Measurements from ENCODE around the gene COQ3. TPM values are rescaled to one million over a fixed set of nuclear protein-coding genes. Genes with fewer than 3 reads are reported as not detected.
A peak's percentile ranks its signal among the peaks of the same experiment; 100 is the strongest.

The COQ3 gene
- total RNA-seq, 2 donors from 2014 or later = 0.95 to 2.0 TPM

DNA sequence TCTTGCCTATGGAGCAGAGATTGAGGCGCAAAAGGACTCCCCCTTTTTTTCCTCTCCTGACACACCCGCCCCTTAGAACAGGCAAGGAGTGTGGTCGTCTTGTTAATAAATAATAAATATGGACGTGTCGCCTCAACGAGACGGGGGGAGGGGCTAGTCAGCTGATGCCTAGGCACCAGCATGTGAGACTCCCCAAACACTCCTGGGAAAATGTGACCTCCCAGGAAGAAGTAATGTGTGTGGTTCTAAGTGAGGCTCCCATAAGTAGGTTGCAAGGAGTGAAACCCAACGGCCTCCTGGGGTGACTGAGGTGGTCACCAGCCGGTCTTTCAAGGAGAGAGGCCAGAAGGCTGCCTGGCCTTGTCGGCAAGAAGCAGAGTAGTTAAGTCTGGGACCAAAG, 43.4 kb downstream of the COQ3 start:
- TF ChIP-seq, protein P1, sequence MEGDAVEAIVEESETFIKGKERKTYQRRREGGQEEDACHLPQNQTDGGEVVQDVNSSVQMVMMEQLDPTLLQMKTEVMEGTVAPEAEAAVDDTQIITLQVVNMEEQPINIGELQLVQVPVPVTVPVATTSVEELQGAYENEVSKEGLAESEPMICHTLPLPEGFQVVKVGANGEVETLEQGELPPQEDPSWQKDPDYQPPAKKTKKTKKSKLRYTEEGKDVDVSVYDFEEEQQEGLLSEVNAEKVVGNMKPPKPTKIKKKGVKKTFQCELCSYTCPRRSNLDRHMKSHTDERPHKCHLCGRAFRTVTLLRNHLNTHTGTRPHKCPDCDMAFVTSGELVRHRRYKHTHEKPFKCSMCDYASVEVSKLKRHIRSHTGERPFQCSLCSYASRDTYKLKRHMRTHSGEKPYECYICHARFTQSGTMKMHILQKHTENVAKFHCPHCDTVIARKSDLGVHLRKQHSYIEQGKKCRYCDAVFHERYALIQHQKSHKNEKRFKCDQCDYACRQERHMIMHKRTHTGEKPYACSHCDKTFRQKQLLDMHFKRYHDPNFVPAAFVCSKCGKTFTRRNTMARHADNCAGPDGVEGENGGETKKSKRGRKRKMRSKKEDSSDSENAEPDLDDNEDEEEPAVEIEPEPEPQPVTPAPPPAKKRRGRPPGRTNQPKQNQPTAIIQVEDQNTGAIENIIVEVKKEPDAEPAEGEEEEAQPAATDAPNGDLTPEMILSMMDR (IDR thresholded peaks at IDR 0.05) = no peak
- H3K27ac ChIP-seq = no peak overlapping the region
- no peaks in the 10 kb centered on the region for H3K9me3 ChIP-seq
- H3K27me3 ChIP-seq (replicated peaks; ENCODE audit: insufficient read depth) = no peaks in the 10 kb centered on the region
- peak overlapping the region; percentile 88 for H3K4me3 ChIP-seq
- H3K4me1 ChIP-seq (ENCODE audit: control insufficient read depth in 1 of 2, low read depth in 2 of 2) = peaks cover 7 to 8% of the 10 kb centered on the region in 2 donors
- H3K36me3 ChIP-seq = no peaks in the 10 kb centered on the region
- DNase-seq (ENCODE audit: low spot score) = no peak
- ATAC-seq (ENCODE audit: insufficient number of reproducible peaks, low FRiP score, low read depth) = no peak

DNA sequence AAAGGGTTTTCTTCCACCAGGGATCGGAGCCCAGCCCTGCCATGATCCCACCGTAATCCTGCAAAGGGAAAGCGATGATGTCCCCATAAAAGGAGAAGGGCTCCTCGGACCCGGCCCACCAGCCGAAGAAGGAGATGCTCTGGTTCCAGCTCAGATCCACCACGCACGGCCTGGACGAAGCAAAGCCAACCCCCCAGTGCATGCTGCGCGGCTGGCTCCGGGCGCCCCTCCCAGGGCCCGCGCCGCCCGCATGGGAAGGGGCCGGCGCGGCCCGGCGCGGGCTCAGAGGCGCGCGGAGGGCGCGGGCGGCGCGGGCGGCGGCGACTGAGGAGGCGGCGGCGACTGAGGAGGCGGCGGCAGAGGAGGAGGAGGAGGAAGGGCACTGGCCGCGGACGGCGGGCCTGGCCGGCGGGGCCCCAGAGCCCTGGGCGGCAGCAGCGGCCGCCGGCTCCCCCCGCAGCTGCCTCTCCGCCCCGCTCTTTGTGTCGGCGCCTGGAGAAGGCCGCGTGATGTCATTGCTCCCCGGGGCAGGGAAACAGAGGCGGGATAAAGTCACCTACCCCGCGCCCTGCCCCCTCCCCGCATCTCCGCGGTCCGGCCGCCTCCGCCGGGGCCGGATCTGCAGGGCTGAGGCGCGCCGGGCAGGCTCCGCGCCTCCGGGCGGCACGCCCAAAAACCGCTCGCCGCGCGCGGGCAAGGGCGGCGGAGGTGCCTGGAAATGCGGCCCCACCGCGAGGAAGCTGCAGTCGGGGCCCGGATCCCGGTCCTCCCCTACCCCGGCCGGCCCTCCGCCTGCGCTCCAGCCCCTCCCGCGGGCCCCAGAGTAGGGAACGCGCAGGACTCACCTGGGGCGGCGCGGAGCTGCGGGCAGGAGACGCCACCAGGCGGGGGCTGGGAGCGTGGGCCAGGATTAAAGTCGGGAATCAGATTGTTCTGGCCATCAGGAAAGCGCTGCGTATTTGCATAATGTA, 44.5 kb downstream of the COQ3 start, which contains the start of gene FAXC:
Gene FAXC, minus strand, starts transcription at position 504 of the 971 bp plus-strand sequence. Its CDS starts 302 bp downstream, at position 202.
- peaks cover 7 to 11% of the 10 kb centered on the region in 2 donors for H3K4me1 ChIP-seq (ENCODE audit: control insufficient read depth in 1 of 2, low read depth in 2 of 2)
- H3K9me3 ChIP-seq = no peaks in the 10 kb centered on the region
- TF ChIP-seq, protein P1 (IDR thresholded peaks at IDR 0.05) = peak; percentile 31
- peak within 1 kb of the TSS; percentile 88 for H3K4me3 ChIP-seq
- DNase-seq (ENCODE audit: low spot score) (no peak), ATAC-seq (ENCODE audit: insufficient number of reproducible peaks, low FRiP score, low read depth) (peak; percentile 58)
- no peaks in the 10 kb centered on the region for H3K27me3 ChIP-seq (replicated peaks; ENCODE audit: insufficient read depth)
- no peaks in the 10 kb centered on the region for H3K36me3 ChIP-seq
- H3K27ac ChIP-seq = peak within 1 kb of the TSS; percentile 41 to 47

DNA sequence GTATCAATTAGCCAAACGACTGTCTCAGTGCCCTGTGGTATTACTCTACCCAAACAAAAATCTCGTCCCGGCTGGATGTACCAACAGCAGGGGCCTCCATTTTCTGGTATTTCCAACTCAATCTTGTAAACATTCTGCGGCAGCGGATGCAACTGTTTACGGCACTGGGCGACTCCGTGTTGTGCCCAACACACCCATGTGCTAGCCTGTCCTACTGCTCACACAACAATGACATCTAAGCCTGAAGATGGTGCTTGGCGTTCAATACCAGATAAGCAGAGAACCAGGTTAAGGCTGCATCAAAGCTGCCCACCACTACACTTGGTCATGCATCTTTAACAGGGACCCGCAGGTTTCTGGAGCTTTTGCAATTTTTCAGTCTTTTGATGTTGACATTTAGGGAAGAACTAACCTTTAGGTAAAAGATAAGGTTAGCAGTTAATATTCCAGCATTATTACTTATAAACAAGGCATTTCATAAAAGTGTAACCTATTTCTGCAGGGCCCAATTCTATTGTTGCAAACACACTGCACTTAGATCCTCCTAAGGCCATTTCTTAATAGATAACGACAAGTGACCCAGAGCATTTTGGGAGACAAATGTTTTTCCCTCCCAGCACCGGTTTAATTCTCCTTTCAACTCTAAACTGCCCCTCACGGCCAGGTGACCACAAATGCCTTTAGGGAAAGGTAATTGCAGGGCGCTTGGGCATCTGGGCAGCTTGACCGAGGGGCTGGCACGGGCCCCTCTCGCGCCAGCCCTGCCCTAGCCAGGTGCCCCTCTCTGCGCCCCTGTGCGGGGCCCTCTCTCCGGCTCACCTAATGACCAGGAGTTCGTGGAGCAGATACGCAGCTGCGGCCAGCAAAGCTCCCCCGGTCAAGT, 45.5 kb downstream of the COQ3 start:
- peaks cover 7 to 12% of the 10 kb centered on the region in 2 donors for H3K4me1 ChIP-seq (ENCODE audit: control insufficient read depth in 1 of 2, low read depth in 2 of 2)
- TF ChIP-seq, protein P1 (IDR thresholded peaks at IDR 0.05) = no peak
- ATAC-seq (ENCODE audit: insufficient number of reproducible peaks, low FRiP score, low read depth) (no peak), DNase-seq (ENCODE audit: low spot score) (no peak)
- peak overlapping the region; percentile 88 for H3K4me3 ChIP-seq
- peak overlapping the region; percentile 41 to 47 for H3K27ac ChIP-seq
- H3K36me3 ChIP-seq = no peaks in the 10 kb centered on the region
- H3K27me3 ChIP-seq (replicated peaks; ENCODE audit: insufficient read depth) = no peaks in the 10 kb centered on the region
- no peaks in the 10 kb centered on the region for H3K9me3 ChIP-seq

DNA sequence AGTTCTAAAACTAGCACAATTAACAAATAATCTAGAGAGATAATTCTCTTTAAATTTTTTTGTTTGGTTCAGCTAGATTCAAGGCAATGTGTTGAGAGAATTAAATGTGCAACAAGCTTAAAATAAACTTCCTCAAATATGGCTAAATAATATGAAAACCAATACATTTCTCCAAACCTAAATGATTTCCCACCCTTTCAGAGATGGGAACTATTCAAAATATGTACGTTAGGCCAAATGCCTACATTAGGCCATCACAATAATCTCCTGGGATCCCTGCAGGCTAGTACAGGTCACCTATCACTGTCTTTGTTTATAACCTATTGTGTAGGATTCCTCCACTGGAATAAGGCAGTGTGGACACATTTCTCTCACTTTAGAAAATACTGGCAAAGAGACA, 46.2 kb downstream of the COQ3 start:
- Histone ChIP-seq H3K27me3 (replicated peaks; ENCODE audit: insufficient read depth) (no peaks in the 10 kb centered on the region), H3K27ac (no peak overlapping the region), H3K36me3 (no peaks in the 10 kb centered on the region), H3K4me3 (no peak overlapping the region), H3K4me1 (ENCODE audit: control insufficient read depth in 1 of 2, low read depth in 2 of 2) (peaks cover 7 to 12% of the 10 kb centered on the region in 2 donors), H3K9me3 (no peaks in the 10 kb centered on the region)
- TF ChIP-seq, protein P1 (IDR thresholded peaks at IDR 0.05) = no peak
- DNase-seq (ENCODE audit: low spot score) = no peak
- no peak for ATAC-seq (ENCODE audit: insufficient number of reproducible peaks, low FRiP score, low read depth)
